ENCODE measurements around the gene RAD51AP1. TPM values are rescaled to one million over a fixed set of nuclear protein-coding genes. Genes with fewer than 3 reads are reported as not detected.
A peak's percentile ranks its signal among the peaks of the same experiment; 100 is the strongest.

RAD51AP1 gene
- total RNA-seq, 4 donors from 2014 or later = 0.65 to 1.7 (median 1.7) TPM; not detected in 1

DNA sequence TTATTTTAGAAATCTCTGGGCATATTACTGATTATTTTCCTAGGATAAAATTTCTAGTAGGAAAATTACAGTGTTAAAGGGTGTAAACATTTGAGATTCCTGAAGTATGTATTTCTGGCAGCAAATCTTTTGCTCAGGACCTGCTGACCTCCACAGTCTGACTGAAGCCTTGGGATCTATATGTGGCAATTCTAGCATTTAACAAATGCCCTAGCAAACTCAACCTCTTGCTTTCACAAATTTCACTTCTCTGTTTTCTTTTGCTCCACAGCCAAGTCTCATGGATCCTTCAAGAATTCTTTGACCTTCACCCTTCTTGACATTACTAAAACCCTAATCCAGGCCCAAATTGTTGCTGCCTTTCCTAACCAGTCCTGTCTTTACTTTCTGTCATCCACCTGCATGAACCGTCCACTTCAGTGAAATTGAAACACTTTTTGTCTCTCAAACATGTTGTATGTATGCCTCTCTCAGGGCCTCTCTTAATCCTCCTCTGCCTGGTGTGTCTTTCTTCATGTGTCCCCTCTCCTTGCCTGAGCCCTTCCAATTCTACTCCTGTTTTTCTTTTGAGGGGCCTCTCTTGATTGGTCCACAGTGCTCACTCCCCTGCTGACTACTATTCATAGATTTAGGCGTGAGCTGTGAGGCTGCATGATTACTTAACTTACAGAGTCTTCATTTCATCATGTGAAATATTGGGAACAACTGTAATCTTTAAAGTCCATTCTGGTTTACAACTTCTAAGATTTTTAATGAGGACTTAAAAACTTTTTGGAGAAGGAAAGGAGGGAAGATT lies 18.2 kb downstream of the RAD51AP1 start:
- intact Hi-C loops (cut with DNase I; ENCODE audit: low total_unique reads) (no loop called here), in situ Hi-C loops (cut with MboI; ENCODE audit: low sequenced_read_pairs in 4 of 4) (no loop called here)
- Histone ChIP-seq H3K36me3 (no peaks in the 10 kb centered on the region), H3K4me1 (no peaks in the 10 kb centered on the region), H3K27me3 (peaks cover 0 to under 1% (median 0%) of the 10 kb centered on the region in 3 donors), H3K9me3 (no peaks in the 10 kb centered on the region), H3K4me3 (no peak overlapping the region), H3K27ac (no peak overlapping the region)
- ATAC-seq (no peak), DNase-seq (no peak)
- no peak for TF ChIP-seq POLR2A (IDR thresholded peaks at IDR 0.05)
- TF ChIP-seq, protein P1, sequence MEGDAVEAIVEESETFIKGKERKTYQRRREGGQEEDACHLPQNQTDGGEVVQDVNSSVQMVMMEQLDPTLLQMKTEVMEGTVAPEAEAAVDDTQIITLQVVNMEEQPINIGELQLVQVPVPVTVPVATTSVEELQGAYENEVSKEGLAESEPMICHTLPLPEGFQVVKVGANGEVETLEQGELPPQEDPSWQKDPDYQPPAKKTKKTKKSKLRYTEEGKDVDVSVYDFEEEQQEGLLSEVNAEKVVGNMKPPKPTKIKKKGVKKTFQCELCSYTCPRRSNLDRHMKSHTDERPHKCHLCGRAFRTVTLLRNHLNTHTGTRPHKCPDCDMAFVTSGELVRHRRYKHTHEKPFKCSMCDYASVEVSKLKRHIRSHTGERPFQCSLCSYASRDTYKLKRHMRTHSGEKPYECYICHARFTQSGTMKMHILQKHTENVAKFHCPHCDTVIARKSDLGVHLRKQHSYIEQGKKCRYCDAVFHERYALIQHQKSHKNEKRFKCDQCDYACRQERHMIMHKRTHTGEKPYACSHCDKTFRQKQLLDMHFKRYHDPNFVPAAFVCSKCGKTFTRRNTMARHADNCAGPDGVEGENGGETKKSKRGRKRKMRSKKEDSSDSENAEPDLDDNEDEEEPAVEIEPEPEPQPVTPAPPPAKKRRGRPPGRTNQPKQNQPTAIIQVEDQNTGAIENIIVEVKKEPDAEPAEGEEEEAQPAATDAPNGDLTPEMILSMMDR (IDR thresholded peaks at IDR 0.05 in 4 of 5, conservative IDR thresholded peaks at IDR 0.05 in 1 of 5) = no peak

DNA sequence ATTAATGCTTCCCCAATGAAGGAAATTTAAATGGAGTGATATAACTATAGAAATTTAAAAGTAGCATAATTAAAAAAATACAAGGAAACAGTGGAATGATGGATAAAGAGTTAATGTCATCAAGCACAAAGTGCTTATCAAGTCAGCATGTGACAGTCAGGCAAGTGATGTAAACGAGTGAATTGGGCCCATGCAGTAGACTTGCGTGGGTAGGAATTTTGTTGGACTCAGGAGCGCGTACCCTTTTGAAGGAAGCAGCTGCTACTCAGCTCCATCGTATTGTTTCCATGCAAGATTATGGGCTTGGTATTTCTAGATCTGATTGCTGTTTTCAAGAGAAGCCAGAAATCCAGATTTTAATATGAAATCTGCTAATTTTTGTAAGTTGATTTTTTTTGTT lies 18.9 kb downstream of the RAD51AP1 start:
- no peaks in the 10 kb centered on the region for H3K9me3 ChIP-seq
- intact Hi-C loops (cut with DNase I; ENCODE audit: low total_unique reads) = no loop called here
- DNase-seq = no peak
- H3K27me3 ChIP-seq = peaks cover 0 to 7% (median under 1%) of the 10 kb centered on the region in 3 donors
- no peaks in the 10 kb centered on the region for H3K4me1 ChIP-seq
- TF ChIP-seq, protein P1 (IDR thresholded peaks at IDR 0.05 in 4 of 5, conservative IDR thresholded peaks at IDR 0.05 in 1 of 5) = no peak
- TF ChIP-seq POLR2A (IDR thresholded peaks at IDR 0.05) = no peak
- in situ Hi-C loops (cut with MboI; ENCODE audit: low sequenced_read_pairs in 4 of 4) = no loop called here
- H3K36me3 ChIP-seq = no peaks in the 10 kb centered on the region
- H3K4me3 ChIP-seq = no peak overlapping the region
- ATAC-seq = no peak
- no peak overlapping the region for H3K27ac ChIP-seq

DNA sequence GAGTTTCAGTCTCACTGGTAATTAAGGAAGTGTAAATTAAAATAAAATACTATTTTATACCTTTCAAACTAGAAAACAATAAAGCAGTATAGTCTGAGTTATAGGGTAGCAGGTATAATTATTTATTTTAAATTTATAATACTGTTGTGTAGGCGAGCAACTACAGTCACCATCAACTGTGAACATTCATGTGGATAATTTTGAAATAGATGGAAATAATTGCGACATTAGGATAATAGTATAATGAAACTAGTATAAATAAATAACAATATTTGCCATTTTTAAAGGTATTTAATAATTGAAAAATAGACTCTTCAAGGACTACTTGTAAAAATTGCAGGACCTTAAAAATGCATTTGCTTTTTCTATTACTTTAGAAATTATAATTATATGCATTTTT lies 19.5 kb downstream of the RAD51AP1 start:
- H3K4me1 ChIP-seq = no peaks in the 10 kb centered on the region
- H3K27me3 ChIP-seq = peaks cover 3 to 12% (median 6%) of the 10 kb centered on the region in 3 donors
- H3K27ac ChIP-seq = no peak overlapping the region
- TF ChIP-seq POLR2A (IDR thresholded peaks at IDR 0.05) = no peak
- TF ChIP-seq, protein P1 (IDR thresholded peaks at IDR 0.05 in 4 of 5, conservative IDR thresholded peaks at IDR 0.05 in 1 of 5) = no peak
- no peak for DNase-seq
- no peaks in the 10 kb centered on the region for H3K9me3 ChIP-seq
- no peak for ATAC-seq
- no peaks in the 10 kb centered on the region for H3K36me3 ChIP-seq
- in situ Hi-C loops (cut with MboI; ENCODE audit: low sequenced_read_pairs in 4 of 4) = no loop called here
- H3K4me3 ChIP-seq = no peak overlapping the region
- intact Hi-C loops (cut with DNase I; ENCODE audit: low total_unique reads) = no loop called here

DNA sequence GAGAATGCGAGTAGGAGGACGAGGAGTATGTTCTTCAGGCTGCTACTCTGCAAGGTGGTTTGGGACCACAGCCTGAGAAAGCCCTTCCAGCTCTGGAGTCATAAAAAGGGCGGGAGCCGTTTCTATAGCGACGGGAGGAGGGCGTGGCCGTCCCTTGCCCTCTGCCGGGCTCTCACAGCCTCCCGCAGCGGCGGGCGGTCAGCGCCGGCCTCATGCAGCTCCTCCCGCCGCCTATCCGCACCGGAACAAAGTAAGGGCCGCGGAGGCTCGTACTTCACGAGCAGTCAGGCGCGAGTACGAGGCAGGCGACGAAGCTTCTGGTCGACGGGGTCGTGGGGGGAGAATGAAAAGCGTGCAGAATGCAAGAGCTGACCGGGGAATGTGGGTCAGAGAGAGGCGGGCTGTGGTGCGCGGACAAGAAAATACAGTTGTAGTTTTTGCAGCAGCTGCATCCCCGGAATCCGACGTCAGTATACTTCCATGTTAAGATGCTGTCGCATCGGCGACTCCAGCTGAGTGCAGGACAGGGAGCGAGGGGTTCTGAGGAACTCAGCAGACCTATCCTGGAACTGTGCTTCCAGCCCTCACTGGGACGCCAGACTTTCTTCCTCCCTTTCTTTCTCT lies 23.5 kb downstream of the RAD51AP1 start, which contains the start of gene DYRK4:
Gene DYRK4, plus strand, starts transcription at position 175 of the 624 bp plus-strand sequence. Its CDS starts 38 bp downstream, at position 213.
- Histone ChIP-seq H3K4me3 (peak within 1 kb of the TSS; percentile 12 to 42 (median 32)), H3K9me3 (no peaks in the 10 kb centered on the region), H3K27me3 (peaks cover 10 to 17% (median 16%) of the 10 kb centered on the region in 3 donors), H3K27ac (no peak within 1 kb of the TSS), H3K4me1 (no peaks in the 10 kb centered on the region), H3K36me3 (no peaks in the 10 kb centered on the region)
- ATAC-seq (peak; percentile 39 to 42), DNase-seq (peak; percentile 18 to 47)
- in situ Hi-C loops (cut with MboI; ENCODE audit: low sequenced_read_pairs in 4 of 4) = no loop called here
- intact Hi-C loops (cut with DNase I; ENCODE audit: low total_unique reads) = no loop called here
- TF ChIP-seq, protein P1 (IDR thresholded peaks at IDR 0.05 in 4 of 5, conservative IDR thresholded peaks at IDR 0.05 in 1 of 5) = no peak
- TF ChIP-seq POLR2A (IDR thresholded peaks at IDR 0.05) = no peak

Measured in gastrocnemius medialis (tissue), 4 donors.